GM08714 (cell line): ENCODE data around the gene OCEL1.

Experiments
- H3K4me3 ChIP-seq: fragments of 200-500 bp; sonication (Bioruptor generic); 2 replicates; pipeline ENCODE4 v1.5.1; 2014; ENCODE audit warnings: mild to moderate bottlenecking, low read length, inconsistent platforms
- ZNF274 ChIP-seq: IDR thresholded peaks from 2 replicates; pipeline ENCODE4 v1.6.1; 2012; ENCODE audit warnings: mild to moderate bottlenecking, low read depth, low read length

Gene OCEL1

GRCh38 chr19:17242431-17243208, 16.6 kb downstream of the OCEL1 start:
- no peak for TF ChIP-seq ZNF274
- no peak overlapping the region for H3K4me3 ChIP-seq

DNA sequence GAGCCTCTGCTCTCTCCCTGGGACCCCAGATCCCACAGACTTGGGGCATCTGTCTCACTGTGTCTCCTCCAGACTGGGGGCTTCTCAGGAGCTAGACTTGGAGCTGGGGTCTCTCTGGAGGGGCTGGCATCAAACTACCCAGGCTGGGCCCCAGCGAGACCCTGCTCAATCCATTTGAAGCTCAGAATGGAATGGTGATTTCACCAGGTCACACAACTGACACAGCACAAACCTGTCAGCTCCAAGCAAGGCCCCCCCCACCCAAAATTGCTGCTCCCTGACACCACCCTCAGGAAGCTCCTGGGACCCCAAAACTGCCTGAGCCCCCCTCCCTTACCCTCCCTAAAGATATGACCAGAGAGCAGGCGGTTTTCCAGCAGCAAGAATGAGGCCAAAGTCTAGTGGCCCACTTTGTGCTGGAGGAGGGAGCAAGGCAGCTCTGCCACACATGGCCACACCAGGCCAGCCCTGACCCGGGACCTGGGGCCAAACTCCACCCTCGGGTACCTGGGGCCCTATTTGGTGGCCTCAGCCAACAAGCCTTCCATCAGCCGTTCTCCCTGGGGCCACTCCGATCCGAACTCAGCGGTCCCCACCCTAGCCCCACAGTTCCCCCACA, 17.3 kb downstream of the OCEL1 start:
- no peak for TF ChIP-seq ZNF274
- no peak overlapping the region; the same call in 1 of the 2 replicates for H3K4me3 ChIP-seq

DNA sequence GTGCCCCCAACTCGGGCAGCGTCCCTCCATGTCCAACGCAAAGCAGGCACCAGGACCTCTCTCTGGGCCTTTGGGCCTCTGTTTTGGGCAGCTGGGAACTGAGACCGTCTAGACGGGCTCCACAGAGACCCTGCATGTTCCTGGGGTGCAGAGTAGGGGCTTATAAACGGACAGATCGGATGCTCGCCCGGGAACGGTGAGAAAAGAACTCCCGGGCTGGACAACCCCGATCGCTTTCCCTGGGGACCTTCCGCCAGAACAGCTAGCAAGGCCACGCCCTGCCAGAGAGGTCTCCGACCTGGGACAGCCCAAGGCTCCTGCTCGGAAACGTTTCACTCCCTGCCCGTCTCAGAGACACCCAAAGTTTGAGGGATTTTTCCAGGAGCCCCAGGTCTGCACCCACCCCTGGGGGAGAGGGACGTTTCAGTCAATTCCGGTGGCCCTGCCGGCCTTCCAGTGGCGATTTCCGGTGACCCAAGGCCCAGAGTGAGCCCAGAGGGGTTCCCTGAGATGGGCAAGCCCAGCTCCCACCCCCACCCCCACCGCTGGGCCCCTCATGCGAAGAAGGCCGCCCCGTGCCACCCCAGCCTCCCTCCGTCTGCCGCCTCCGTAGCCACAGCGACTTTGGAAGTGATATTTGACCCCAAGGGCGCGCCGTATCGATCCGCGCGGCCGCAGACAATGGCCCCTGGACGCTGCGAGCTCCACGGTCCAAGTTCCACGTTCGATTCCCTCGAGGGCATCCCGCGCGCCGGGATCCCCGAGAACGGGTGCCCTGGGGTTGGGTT, 18.0 kb downstream of the OCEL1 start:
- H3K4me3 ChIP-seq: peak overlapping the region; percentile 79
- TF ChIP-seq ZNF274: no peak

DNA sequence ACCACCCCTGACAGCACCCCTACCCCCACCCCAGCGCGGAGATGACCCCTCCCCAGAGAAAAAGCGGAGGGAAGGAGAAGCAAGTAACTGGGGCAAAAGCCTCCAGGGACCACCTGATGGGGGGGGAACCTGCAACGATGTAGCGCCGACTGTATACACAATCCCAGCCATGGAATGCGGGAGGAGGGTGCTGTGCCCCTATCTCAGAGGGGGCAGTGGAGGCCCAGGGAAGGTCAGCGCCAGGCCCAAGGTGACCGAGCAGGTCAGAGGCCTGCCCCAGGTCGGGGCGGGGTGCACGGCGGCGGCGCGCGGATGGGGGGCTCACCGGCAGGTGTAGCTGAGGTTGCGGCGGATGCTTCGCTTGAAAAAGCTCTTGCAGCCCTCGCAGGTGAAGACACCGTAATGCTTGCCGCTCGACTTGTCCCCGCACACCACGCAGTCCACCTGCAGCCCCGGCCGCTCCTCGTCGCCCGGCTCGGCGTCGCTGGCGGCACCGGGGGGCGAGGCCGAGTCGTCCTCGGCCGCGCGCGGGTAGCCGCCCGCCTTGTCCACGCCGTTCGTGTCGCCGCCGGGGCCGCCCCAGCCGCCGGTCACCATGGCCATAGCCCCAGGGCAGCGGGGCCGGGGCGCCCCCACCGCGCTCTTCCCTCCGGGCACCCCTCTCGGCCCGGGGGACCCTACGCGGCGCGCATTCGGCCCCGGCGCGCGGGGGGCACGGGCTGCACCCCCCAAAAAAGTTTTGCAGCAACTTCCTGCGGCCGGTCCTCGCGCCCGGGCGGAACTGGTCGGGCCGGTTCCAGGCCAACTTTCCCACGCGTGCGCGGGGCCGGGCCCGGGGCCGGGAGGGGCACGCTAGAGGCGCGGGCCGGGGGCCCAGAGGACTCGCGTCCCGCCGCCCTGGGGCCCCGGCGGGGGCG, 18.9 kb downstream of the OCEL1 start:
- peak overlapping the region; percentile 79 for H3K4me3 ChIP-seq

GRCh38 chr19:17245535-17245984, 19.5 kb downstream of the OCEL1 start, which contains the start of gene NR2F6:
Gene NR2F6, minus strand, starts transcription at chr19:17245919. Its CDS starts 699 bp downstream, at chr19:17245220.
- peak within 1 kb of the TSS; percentile 79 for H3K4me3 ChIP-seq
- no peak for TF ChIP-seq ZNF274

More for the DNA sequence above, 18.9 kb downstream of the OCEL1 start:
- TF ChIP-seq ZNF274: no peak

DNA sequence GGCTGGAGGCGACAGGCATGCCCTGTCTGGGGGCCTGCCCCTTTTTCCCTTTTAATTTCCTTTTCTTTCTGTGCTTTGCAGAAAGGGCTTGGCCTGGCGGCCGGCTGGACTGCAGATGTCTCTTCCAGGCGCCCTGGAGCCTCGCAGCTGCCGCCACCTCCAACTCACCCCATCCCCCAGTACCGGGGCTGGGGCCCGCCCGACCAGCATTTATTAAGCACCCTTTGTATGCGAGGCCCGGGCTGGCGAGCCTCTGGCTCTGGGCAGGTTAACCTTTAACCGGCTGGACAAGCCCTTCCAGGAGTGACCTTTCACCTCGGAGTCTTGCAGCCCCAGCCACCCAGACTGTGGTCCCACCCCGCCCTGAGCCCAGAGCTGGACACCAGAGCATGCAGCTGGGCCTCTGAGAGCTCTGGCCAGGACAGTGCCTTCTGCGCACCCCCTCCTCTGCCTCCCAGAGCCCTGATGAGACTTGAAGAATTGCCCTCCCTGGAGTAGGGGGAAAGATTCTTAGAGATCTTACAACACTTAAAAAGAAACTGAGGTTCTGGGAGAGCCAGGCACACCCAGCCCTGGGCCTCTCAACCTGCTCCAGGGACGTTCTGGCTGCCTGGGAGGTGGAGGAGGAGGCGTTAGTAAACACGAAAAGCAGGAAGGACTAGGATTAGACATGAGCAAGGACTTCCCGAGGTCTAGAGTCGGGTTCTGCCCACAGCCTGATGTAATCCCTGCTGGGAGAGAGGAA, 20.8 kb downstream of the OCEL1 start:
- H3K4me3 ChIP-seq: peak overlapping the region; percentile 48; the same call in 1 of the 2 replicates
- TF ChIP-seq ZNF274: no peak

DNA sequence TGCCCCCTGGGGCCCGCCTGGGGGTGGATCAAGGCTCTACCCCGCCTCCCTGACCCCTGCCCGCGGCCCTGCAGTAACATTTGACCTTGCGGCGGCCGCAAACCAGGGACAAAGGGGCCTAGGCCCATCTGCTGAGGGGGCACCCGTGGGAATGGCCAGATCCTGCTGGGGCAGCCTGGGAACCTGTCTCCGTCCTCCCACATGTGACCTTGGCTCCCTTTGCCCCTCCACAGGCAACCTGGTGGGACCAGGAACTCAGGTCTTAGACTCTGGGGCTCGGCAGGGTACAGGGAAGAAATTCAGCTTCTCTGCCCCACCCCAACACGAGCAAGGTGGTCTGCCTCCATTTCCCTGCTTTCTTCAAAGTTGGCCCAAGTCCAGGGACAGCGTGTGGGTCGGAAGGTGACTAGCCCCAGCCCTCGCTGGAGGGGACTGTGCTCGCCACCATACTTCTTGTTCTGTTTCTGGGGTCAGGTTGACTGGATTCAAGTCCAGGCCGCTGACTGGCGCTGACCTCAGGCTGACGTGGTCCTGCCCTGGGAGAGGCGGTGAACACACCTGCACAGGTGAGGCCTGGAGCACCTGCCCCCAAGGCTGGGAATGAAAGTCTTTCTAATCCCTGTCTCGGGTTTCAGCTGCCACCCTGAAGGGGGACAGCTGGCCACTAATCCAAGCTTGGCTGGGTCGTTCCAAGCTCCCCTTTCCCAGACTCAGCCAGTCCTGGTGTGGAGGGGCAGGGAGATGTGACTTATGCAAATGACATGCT, 22.2 kb downstream of the OCEL1 start:
- no peak for TF ChIP-seq ZNF274
- no peak overlapping the region for H3K4me3 ChIP-seq

DNA sequence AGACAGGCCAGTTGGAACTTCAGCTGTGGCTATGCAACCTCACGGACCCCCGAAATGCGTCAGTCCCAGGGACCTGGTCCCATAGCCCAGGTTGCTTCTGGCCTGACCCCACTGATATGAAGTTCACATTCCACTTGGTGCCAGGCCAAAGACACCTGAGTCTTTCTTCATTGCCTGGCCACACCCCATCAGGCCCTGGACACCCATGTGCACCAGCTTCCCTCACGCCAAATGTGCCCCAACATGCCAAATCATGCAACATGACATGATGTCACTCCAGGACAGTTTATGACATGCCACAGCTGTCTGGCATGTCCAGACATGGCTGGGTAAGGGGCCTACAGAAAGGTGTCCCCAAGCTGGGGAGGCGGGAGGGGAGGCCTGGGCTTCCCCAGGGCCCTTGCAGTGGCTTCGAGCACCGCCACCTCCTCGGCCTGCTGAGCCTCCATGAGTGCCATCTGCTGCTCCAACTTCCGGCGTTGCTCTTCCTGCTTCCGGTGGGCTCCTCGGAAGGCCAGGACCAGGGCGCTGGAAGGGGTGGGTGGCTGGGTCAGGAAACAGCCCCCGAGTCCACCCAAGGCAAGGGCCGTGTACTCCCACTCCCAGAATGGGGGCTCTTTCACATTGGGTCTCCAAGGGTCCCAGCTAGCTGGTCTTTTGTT, 24.0 kb downstream of the OCEL1 start:
- TF ChIP-seq ZNF274: no peak
- no peak overlapping the region for H3K4me3 ChIP-seq

- H3K4me3 ChIP-seq: no peak overlapping the region
- TF ChIP-seq ZNF274: no peak
Measured at GRCh38 chr19:17254636-17255035, 28.6 kb downstream of the OCEL1 start.

- H3K4me3 ChIP-seq: no peak overlapping the region
- no peak for TF ChIP-seq ZNF274
Measured at GRCh38 chr19:17255150-17255621, 29.2 kb downstream of the OCEL1 start.

DNA sequence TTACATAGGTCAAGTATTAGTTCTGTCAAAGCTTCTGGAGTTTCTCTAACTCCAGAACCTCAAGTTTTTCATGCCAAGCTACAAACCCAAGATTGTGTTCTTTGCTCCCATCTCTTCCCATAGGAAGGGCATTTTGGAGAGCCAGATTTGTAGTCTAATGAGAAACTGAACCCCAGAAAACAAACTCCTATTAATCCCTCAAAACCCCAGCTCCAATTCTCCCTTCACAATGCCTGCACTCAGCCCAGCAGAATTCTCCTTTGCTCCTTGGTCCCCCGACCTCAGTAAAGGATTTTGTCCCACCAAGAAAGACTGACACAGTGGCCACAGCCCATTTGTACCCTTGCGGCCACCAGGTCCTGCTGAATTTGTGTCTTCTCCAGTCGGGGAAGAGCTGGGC, 30.1 kb downstream of the OCEL1 start:
- no peak overlapping the region for H3K4me3 ChIP-seq
- no peak for TF ChIP-seq ZNF274
